HepG2 (cell line): Measurements from ENCODE around the gene DENND4B. TPM values are rescaled to one million over a fixed set of nuclear protein-coding genes. Genes with fewer than 3 reads are reported as not detected.
A peak's percentile ranks its signal among the peaks of the same experiment; 100 is the strongest.

Source experiments
- ATRX ChIP-seq: sonication (generic); formaldehyde crosslinking; IDR thresholded peaks from 2 replicates; pipeline ENCODE4 v1.4.0; 2020; ENCODE audit warnings: missing genetic modification reagents, borderline replicate concordance
- CEBPZ ChIP-seq: IDR thresholded peaks from 2 replicates; pipeline ENCODE4 v1.6.1; 2012; ENCODE audit warnings: low read length, improper control_type of control experiment
- JARID2 ChIP-seq: sonication (generic); formaldehyde crosslinking; IDR thresholded peaks from 2 replicates; pipeline ENCODE4 v1.8.1; 2023; ENCODE audit warnings: missing genetic modification reagents, inconsistent platforms; ENCODE audit not compliant: insufficient replicate concordance
- MED13 ChIP-seq: sonication (generic); formaldehyde crosslinking; IDR thresholded peaks from 2 replicates; pipeline ENCODE4 v1.5.0; 2020; ENCODE audit warnings: missing genetic modification reagents
- MTA1 ChIP-seq: sonication (generic); formaldehyde crosslinking; IDR thresholded peaks from 2 replicates; pipeline ENCODE4 v1.4.0; 2020; ENCODE audit warnings: missing genetic modification reagents, mild to moderate bottlenecking, borderline replicate concordance
- PHB2 ChIP-seq: fragments of 450-650 bp; IDR thresholded peaks from 2 replicates; pipeline ENCODE4 v1.6.1; 2018; ENCODE audit not compliant: partially characterized antibody
- RARG ChIP-seq: sonication (generic); formaldehyde crosslinking; IDR thresholded peaks from 2 replicates; pipeline ENCODE4 v1.4.0; 2020; ENCODE audit warnings: low read depth, mild to moderate bottlenecking, missing genetic modification reagents
- SSRP1 ChIP-seq: IDR thresholded peaks from 2 replicates; pipeline ENCODE4 v1.6.1; 2016; ENCODE audit warnings: control low read depth
- THAP7 ChIP-seq: sonication (generic); formaldehyde crosslinking; IDR thresholded peaks from 2 replicates; pipeline ENCODE4 v1.8.1; 2023; ENCODE audit warnings: mild to moderate bottlenecking, missing genetic modification reagents
- ZBTB39 ChIP-seq: sonication (generic); formaldehyde crosslinking; IDR thresholded peaks from 2 replicates; pipeline ENCODE4 v1.5.0; 2020; ENCODE audit warnings: missing genetic modification reagents
- ZMYM4 ChIP-seq: sonication (generic); formaldehyde crosslinking; IDR thresholded peaks from 2 replicates; pipeline ENCODE4 v1.8.1; 2023; ENCODE audit warnings: mild to moderate bottlenecking, missing genetic modification reagents
- ZNF20 ChIP-seq: sonication (generic); formaldehyde crosslinking; IDR thresholded peaks from 2 replicates; pipeline ENCODE4 v1.4.0; 2020; ENCODE audit warnings: mild to moderate bottlenecking, moderate library complexity, missing genetic modification reagents
- ZNF207 ChIP-seq: fragments of 450-650 bp; IDR thresholded peaks from 2 replicates; pipeline ENCODE4 v1.6.1; 2016; ENCODE audit warnings: antibody characterized with exemption, borderline replicate concordance
- ZNF670 ChIP-seq: sonication (generic); formaldehyde crosslinking; IDR thresholded peaks from 2 replicates; pipeline ENCODE4 v1.8.0; 2022; ENCODE audit warnings: mild to moderate bottlenecking, missing genetic modification reagents, borderline replicate concordance
- polyA plus RNA-seq, 8 experiments: library from polyadenylated mRNA; depleted of rRNA in 3 of 8; stranded (reverse) in 7 of 8; unstranded in 1 of 8; fragments of >200 nt; fragmentation: Illumina TruSeq in 4 of 8; extraction: Trizol in 4 of 8; gene quantifications; 2 replicates each; pipeline versions ENCODE4 v1.2.1 to v1.2.3, GENCODE V29; 2011 to 2016; ENCODE audit warnings: low read depth in 4 of 8, missing spikeins in 1 of 8, mixed read lengths in 1 of 8; ENCODE audit not compliant: insufficient read depth in 1 of 8
- total RNA-seq, 5 experiments: library from RNA; depleted of rRNA; stranded (reverse); fragments of >200 nt; fragmentation: Illumina TruSeq; extraction: Trizol; gene quantifications; 2 replicates each; pipeline ENCODE4 v1.2.3, GENCODE V29; 2016; ENCODE audit warnings: low read depth in 1 of 5
- TF ChIP-seq, protein P1 (sequence below): sonication (generic); formaldehyde crosslinking; IDR thresholded peaks from 2 replicates; pipeline ENCODE4 v1.5.0; 2020; ENCODE audit warnings: missing genetic modification reagents

Gene DENND4B
- total and polyA plus RNA-seq, 2 of the 13 experiments (the other 11 are each of a cell fraction or from before 2014, with no cell fraction given): 15.1 to 20.3 TPM

DNA sequence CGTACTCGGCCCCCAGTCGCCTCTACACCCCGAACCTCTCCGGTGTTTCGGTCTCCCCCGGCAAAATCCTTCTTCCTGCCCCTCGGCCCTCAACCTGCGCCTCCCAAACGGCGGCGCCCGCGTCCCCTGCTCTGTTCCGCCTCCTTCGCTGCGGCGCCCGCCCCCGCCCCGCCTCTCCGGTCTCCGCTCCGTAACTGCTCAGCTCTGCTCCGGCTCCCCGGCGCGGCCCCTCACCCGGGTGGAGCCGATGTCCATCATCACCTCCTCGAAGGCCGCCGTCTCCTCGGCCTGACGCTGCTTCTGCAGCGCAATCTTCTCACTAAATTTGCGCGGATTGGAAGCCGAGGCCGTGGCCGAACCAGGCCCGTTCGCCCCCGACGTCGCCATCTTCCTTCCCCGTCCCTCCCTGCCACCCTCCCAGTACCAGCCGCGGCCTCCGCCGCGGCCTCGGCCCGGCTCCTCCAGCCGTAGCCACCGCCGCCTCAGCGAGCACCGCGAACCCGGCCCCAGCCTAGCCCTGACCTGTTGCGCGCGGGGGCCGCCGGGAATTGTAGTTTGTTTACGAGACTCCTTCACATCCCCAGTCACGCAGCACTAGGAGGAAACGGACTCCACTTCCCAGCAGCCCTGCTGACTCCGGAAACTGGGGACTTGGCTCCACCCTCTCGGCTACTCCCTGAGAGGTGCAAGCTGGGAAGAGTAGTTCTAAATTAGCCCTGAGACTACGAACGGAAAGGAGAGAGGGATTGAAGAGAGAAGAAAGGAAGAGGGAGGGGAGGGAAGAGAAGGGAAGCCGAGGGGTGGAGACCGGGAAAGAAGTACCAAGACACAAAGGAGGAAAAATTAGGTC is 11.8 kb upstream of the DENND4B start, which contains the start of gene CRTC2 (continued):
- TF ChIP-seq ATRX (CRISPR knock-in tag) (no peak), ZNF670 (CRISPR knock-in tag) (0 out of 2 replicates have a peak, but pooled peaks have one; percentile 60), JARID2 (CRISPR knock-in tag) (no peak), ZNF207 (no peak), ZNF20 (CRISPR knock-in tag) (no peak), ZMYM4 (CRISPR knock-in tag) (no peak), SSRP1 (no peak), MTA1 (CRISPR knock-in tag) (no peak), MED13 (CRISPR knock-in tag) (peak; percentile 74; the same call in 1 of the 2 replicates), THAP7 (CRISPR knock-in tag) (no peak), CEBPZ (no peak), RARG (CRISPR knock-in tag) (no peak), PHB2 (no peak), ZBTB39 (CRISPR knock-in tag) (no peak)
- TF ChIP-seq, protein P1, sequence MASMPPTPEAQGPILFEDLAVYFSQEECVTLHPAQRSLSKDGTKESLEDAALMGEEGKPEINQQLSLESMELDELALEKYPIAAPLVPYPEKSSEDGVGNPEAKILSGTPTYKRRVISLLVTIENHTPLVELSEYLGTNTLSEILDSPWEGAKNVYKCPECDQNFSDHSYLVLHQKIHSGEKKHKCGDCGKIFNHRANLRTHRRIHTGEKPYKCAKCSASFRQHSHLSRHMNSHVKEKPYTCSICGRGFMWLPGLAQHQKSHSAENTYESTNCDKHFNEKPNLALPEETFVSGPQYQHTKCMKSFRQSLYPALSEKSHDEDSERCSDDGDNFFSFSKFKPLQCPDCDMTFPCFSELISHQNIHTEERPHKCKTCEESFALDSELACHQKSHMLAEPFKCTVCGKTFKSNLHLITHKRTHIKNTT (CRISPR knock-in tag): peak; percentile 62; the same call in 1 of the 2 replicates
